MCF 10A (cell line): Measurements from ENCODE around the gene UGT1A1. TPM values are rescaled to one million over a fixed set of nuclear protein-coding genes. Genes with fewer than 3 reads are reported as not detected.

Experiments used
- BruUV-seq: library from RNA; stranded (reverse); fragments of 400-500 nt; replicated peaks from 2 replicates; lab custom pipeline; 2021; lab: Mats Ljungman, UMichigan
- CTCF ChIA-PET: fragments of 300-600 bp; sonication (Branson Sonifier 250); formaldehyde crosslinking; extraction: SDS; loops from one replicate; lab custom pipeline; 2021; ENCODE audit warnings: antibody characterized with exemption, inconsistent platforms; lab: Yijun Ruan, JAX
- POLR2A ChIA-PET: fragments of 300-600, 350-650 bp; sonication (Branson Sonifier 250); formaldehyde crosslinking; extraction: SDS; loops from one replicate; lab custom pipeline; 2020; ENCODE audit warnings: antibody characterized with exemption, inconsistent platforms; lab: Yijun Ruan, JAX
- DNase-seq: peaks from one replicate; pipeline ENCODE4 v3.0.0-alpha.2; 2018; ENCODE audit not compliant: unreplicated experiment
- H3K27ac Mint-ChIP-seq: one replicate; pipeline ENCODE4 v1.8.0; 2022; ENCODE audit warnings: mild to moderate bottlenecking, low read depth, mixed read lengths; ENCODE audit not compliant: unreplicated experiment
- H3K27me3 Mint-ChIP-seq: one replicate; pipeline ENCODE4 v1.8.0; 2022; ENCODE audit warnings: mixed read lengths; ENCODE audit not compliant: insufficient read depth, unreplicated experiment
- H3K36me3 Mint-ChIP-seq: one replicate; pipeline ENCODE4 v1.8.0; 2022; ENCODE audit warnings: mild to moderate bottlenecking, moderate library complexity, mixed read lengths; ENCODE audit not compliant: insufficient read depth, unreplicated experiment
- H3K4me1 Mint-ChIP-seq: one replicate; pipeline ENCODE4 v1.8.0; 2022; ENCODE audit warnings: mixed read lengths; ENCODE audit not compliant: insufficient read depth, unreplicated experiment
- H3K4me3 Mint-ChIP-seq: one replicate; pipeline ENCODE4 v1.8.0; 2022; ENCODE audit warnings: mild to moderate bottlenecking, moderate library complexity, mixed read lengths; ENCODE audit not compliant: unreplicated experiment
- H3K9me3 Mint-ChIP-seq: one replicate; pipeline ENCODE4 v1.8.0; 2022; ENCODE audit warnings: mixed read lengths; ENCODE audit not compliant: unreplicated experiment
- intact Hi-C: fragments of 100-400 bp; cut with micrococcal nuclease; formaldehyde crosslinking; loops from 2 replicates; pipeline ENCODE4 v1.14.1; 2022
- total RNA-seq: library from RNA; stranded (reverse); gene quantifications from 2 replicates; pipeline ENCODE4 v1.2.3, GENCODE V29; 2022
- TF ChIP-seq, protein P1 (sequence below): fragments of 200-600 bp; IDR thresholded peaks from one replicate; pipeline ENCODE4 v1.8.0; 2022; ENCODE audit warnings: antibody characterized with exemption, mild to moderate bottlenecking; ENCODE audit not compliant: unreplicated experiment

UGT1A1 gene
- total RNA-seq, 1 experiment from 2014 or later: not detected

DNA sequence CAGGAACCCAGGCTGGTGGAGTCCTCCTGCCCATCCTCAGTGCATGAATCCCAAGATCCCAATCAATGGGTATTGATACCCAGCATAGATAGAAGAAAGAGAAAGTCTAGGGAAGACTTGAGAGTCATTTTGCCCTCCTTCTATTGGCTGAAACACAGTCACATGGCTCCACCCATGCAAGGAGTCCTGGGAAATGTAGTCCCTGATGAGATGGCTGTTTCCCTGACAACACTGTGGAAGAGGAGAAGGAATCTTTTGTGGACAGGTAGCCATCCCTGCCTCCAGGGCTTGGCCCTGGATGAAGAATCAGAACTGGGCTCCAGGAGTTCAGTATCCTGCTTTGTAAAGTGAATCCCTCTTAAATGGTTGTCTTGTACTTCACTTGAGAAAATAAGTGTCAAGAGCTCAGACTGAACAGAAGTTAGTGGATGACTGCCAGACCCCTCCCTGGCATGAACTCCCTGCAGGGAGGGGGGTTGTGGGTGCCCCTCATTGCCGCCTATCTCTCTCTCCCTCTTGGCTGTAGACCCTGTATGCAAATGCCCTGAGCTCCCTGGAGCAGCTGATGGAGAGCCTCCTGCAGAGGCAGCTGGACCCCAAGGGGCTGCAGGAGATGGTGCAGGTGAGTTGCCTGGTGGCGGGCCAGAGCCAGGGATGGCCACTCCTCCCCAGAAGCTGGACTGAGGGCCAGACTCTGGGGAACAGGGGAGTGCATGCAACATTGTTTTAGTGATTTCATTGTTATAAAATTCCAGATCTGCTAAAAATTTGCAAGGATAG, 54.2 kb downstream of the UGT1A1 start:
- H3K27ac Mint-ChIP-seq: no peak overlapping the region
- ChIA-PET CTCF (interaction anchor here (0.7 kb wide), 1 partner anchor 103 kb away, joined by 3 read pairs; no protein-coding TSS in a partner anchor), POLR2A (no interaction called here)
- peak; percentile 16 for DNase-seq
- H3K36me3 Mint-ChIP-seq: no peaks in the 10 kb centered on the region
- no peaks in the 10 kb centered on the region for H3K4me1 Mint-ChIP-seq
- H3K27me3 Mint-ChIP-seq: peaks cover 12% of the 10 kb centered on the region
- no TSS peak for BruUV-seq
- no peaks in the 10 kb centered on the region for H3K9me3 Mint-ChIP-seq
- intact Hi-C loops: no loop called here
- TF ChIP-seq, protein P1, sequence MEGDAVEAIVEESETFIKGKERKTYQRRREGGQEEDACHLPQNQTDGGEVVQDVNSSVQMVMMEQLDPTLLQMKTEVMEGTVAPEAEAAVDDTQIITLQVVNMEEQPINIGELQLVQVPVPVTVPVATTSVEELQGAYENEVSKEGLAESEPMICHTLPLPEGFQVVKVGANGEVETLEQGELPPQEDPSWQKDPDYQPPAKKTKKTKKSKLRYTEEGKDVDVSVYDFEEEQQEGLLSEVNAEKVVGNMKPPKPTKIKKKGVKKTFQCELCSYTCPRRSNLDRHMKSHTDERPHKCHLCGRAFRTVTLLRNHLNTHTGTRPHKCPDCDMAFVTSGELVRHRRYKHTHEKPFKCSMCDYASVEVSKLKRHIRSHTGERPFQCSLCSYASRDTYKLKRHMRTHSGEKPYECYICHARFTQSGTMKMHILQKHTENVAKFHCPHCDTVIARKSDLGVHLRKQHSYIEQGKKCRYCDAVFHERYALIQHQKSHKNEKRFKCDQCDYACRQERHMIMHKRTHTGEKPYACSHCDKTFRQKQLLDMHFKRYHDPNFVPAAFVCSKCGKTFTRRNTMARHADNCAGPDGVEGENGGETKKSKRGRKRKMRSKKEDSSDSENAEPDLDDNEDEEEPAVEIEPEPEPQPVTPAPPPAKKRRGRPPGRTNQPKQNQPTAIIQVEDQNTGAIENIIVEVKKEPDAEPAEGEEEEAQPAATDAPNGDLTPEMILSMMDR: no peak
- no peak overlapping the region for H3K4me3 Mint-ChIP-seq

DNA sequence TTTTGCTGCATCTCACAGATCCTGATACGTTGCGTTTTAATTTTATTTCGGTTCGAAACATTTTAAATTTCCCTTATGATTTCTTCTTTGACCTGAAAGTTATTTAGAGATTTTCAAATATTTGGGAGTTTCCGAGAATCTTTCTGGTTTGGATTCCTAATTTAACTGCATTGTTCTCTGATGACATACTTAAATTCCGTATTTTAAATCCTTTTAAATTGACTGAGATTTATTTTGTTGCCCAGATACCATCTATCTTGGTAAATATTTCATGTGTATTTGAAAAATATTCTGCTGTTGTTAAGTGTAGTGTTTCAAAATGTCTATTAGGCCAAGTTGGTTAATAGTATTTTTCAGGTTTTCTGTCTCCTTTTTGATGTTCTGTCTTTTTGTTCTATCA, 55.8 kb downstream of the UGT1A1 start:
- Mint-ChIP-seq H3K4me1 (no peaks in the 10 kb centered on the region), H3K36me3 (no peaks in the 10 kb centered on the region), H3K4me3 (no peak overlapping the region), H3K27me3 (no peaks in the 10 kb centered on the region), H3K9me3 (no peaks in the 10 kb centered on the region), H3K27ac (no peak overlapping the region)
- intact Hi-C loops: no loop called here
- no peak for DNase-seq
- TF ChIP-seq, protein P1: no peak
- POLR2A ChIA-PET: no interaction called here
- CTCF ChIA-PET: no interaction called here
- no TSS peak for BruUV-seq

DNA sequence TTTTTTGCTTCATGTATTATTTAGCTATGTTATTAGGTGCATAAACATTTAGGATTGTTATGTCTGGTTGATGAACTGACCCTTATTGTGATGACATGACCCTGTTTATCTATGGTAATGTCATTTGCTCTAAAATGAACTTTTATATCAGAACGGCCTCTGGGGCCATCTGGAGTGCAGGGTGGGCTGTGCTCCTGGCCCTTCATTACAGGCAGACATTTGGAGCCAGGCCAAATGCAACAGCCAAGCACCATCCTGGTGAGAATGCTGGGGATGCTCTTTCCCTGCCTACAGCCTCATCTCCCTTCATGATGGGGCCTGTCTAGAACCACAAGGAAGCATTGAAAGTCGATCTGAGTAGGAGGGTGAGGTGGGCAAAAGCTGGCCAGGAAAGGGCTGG, 56.3 kb downstream of the UGT1A1 start:
- BruUV-seq: no TSS peak
- H3K36me3 Mint-ChIP-seq: no peaks in the 10 kb centered on the region

DNA sequence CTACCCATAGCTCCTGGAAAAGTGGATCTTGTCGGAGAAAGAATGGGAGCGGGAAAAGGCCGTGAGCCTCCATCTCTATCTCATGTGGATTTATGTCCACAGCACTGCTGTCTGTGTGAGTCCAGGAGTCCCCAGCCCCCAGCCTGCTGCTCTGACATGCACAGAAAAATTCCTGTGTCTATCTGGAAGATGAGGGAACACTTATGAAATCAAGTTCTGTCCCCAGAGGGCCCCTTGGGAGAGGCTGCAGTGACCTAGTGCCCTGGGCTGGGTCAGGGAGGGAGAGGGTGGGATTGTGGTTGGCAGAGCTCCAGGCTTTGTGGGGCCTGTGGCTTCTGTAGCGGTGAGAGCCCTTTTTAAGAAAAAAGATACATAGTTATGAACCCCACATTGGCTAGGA, 56.7 kb downstream of the UGT1A1 start:
- ChIA-PET POLR2A (interaction anchor here (1.1 kb wide), 1 partner anchor 56 kb away, joined by 3 read pairs; no protein-coding TSS in a partner anchor), CTCF (no interaction called here)
- BruUV-seq: no TSS peak
- H3K4me3 Mint-ChIP-seq: no peak overlapping the region
- H3K4me1 Mint-ChIP-seq: no peaks in the 10 kb centered on the region
- no peaks in the 10 kb centered on the region for H3K27me3 Mint-ChIP-seq
- H3K27ac Mint-ChIP-seq: no peak overlapping the region
- H3K9me3 Mint-ChIP-seq: no peaks in the 10 kb centered on the region
- no peak for DNase-seq
- intact Hi-C loops: no loop called here
- no peaks in the 10 kb centered on the region for H3K36me3 Mint-ChIP-seq
- TF ChIP-seq, protein P1: no peak

More for the DNA sequence above, 56.3 kb downstream of the UGT1A1 start:
- DNase-seq: no peak
- H3K27me3 Mint-ChIP-seq: no peaks in the 10 kb centered on the region
- H3K9me3 Mint-ChIP-seq: no peaks in the 10 kb centered on the region
- TF ChIP-seq, protein P1: no peak
- ChIA-PET POLR2A (no interaction called here), CTCF (no interaction called here)
- H3K4me1 Mint-ChIP-seq: no peaks in the 10 kb centered on the region
- no peak overlapping the region for H3K4me3 Mint-ChIP-seq
- intact Hi-C loops: no loop called here
- H3K27ac Mint-ChIP-seq: no peak overlapping the region
